NCI-H748 treated with DMSO at 0.1 percent for 48 hours (cell line): Measurements from ENCODE around the gene PPP1R13B.

Source experiments
- DNase-seq: peaks from one replicate; lab custom pipeline; 2025; lab: John Stamatoyannopoulos, UW

The PPP1R13B gene

DNA sequence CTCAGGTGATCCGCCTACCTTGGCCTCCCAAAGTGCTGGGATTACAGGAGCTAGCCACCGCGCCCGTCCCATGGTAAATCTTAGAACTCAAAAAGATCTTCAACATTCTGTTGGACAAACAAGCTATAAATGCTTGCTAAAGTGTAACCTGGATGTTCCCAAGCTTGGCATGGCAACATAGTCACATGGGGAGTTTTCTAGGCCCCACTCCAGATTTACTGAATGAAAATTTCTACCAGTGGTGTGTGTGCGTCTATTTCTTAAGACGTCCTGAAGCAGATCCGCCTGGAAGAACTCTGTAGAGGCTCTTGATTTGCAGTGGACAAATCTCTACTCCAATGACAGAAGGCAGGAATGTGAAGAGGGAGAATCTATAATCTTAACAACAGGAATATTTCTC, 71.9 kb downstream of the PPP1R13B start:
- DNase-seq: no peak

DNA sequence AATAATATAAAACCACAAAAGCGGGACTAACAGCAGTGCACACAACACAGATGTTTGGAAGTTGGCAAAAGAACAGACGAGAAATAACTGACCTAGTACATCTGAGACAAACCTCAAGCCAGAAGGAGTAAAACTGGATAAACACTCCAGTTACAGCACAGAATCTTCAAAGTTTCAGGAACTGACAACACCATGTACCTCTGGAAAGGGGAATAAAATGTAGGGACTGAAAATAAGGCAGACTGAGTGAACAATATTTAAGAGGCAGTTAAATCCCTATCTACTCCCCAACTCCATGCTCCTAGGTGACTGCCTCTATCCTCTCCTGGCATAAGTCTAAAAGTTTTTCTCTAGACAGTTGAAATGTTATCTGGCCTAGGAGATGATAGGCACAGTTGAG, 73.9 kb downstream of the PPP1R13B start:
- DNase-seq: no peak

DNA sequence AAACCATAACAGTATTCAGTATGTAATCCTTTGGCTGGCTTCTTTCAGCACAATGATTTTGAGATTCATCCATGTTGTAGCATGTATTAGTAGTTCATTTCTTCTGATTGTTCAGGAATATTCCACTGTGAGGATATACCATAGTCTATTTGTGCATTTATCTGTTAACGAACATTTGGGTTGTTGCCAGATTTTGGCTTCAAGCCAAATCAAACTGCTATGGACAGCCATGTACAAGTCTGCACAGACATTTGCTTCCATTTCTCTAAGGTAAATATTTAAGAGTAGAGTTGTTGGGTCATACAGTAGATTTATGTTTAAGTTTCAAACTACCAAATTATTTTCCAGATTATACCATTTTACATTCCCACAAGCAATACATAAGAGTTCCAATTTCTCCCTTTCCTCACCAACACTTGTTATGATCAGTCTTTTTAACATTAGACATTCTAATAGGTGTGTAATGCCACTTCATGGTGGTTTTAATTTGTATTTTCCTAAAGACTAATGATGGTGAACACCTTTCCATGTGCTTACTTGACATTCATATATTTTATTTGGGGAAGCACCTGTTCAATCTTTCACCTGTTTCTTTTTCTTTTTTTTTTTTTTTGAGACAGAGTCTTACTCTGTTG, 75.2 kb downstream of the PPP1R13B start:
- no peak for DNase-seq

DNA sequence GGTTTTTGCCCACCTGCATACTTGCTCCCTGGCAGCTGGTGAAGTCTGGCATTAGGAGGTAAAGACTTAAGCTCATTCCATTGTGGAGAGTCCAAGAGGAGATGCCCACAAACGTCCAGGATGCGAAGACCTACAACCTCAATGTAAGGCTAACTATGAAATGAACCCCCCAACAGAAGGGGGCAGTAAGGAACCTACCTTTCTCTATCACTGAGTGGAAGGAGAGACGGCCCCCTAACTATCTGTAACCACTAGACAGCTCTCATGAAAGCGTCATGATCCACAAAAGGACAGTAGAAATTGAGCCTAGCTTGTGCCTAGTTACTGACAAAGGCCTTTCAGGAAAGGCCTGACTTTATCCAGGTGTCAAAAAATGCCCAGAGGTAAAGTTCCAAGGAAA, 76.5 kb downstream of the PPP1R13B start:
- no peak for DNase-seq

DNA sequence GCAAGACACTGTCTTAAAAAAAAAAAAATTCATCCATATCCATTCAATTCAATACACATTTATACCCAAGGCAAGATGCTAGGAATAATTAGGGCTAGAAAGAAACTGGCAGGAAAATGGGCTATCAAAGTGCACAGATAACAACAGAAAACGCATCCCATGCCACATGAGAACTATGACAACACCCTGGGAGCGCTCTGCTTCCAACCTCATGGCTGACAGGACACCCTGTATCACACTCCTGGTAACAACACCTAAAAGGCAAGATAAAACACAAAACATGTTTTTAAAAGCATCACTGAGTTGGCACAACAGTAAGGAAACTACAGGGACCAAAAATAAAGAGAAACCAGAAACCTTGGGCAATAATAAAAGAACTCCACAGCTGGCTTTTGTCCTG, 76.9 kb downstream of the PPP1R13B start:
- DNase-seq: no peak

DNA sequence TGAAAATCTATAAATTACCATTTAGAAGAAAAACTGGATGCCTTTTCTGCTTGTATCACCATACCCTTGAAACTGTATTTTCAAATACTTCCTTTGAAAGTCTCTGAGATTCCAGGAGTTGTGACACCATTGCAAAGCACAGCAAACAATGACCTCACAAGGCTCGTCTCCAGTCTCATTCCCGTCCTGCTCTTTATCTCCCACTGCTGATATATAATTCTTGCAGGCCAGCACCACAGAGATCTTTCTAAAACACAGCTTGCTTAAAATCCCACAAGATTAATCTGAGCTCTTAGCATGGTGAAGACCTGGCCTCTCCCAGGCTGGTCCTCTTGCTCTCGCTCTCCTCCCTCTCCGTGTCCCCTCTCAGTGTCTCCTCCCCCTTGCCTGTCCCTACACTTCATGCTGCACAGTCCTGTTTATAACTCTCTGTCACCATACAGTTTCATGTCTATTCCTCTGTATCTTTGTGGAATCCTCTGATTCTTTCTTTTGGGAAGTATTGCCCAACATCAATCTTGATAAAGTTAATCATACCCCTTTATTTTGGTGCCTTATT, 80.0 kb downstream of the PPP1R13B start:
- no peak for DNase-seq

DNA sequence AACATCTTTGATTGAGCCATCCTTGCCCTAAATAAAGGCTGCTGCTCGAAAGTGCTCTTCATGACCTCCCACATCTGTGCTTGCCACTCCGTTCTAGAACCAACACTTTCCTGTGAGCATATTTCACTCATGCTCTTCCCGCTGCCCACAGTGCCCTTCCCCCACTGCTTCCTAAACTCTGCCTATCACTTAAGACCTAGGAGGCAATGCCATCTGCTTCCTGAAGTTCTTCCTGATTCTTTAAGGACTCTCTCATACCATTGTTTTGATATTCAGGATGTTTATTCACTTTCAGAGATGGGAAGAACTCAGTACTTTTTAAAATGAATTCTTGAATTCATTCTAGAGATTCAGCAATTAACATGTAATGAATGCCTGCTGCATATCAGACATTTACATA, 81.8 kb downstream of the PPP1R13B start:
- no peak for DNase-seq

DNA sequence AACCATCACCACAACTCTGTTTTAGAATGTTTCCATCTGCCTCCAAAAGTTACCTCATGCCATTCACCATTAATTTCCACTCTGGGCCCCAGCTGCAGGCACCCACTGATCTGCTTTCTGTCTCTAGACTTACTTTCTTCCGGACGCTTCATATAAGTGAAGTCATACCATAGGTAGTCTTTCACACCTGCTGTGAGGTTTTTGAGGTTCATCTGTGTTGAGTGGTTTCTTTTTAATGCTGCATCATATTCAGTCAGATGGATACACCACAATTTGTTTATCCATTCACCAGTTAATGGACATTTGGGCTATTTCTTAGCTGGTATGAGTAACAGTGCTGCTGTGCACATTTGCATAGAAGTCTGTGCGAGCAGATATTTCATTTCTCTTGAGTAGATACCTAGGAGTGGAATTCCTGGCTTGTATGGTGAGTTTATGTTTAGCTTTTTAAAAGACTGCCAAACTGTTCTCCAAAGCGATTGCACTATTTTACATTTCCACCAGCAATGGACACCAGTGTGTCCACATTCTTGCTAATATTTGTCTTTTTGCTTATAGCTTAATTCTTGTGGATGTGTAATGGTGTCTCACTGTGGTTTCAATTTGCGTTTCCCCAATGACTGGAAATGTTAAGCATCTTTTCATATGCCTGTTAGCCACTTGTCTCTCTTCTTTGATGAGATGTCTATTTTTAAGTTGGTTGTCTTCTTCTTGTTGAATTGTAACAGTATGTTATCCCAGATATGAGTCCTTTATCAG, 83.5 kb downstream of the PPP1R13B start:
- no peak for DNase-seq

DNA sequence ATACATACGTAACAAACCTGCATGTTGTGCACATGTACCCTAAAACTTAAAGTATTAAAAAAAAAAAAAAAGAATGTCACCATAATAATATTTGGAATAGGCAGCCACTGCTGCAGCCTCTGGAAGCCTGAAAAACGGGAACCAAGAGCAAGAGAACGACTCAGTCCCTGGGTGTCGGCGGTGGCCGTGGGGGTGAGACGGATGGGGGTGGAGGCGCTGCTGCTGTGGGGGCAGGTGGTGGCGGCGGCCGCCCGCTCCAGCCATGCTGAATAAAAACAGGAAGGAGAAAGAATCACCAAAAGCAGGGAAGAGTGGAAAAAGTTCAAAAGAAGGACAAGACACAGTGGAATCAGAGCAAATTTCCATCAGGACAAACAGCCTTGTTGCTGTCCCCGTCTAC, 84.8 kb downstream of the PPP1R13B start:
- no peak for DNase-seq

DNA sequence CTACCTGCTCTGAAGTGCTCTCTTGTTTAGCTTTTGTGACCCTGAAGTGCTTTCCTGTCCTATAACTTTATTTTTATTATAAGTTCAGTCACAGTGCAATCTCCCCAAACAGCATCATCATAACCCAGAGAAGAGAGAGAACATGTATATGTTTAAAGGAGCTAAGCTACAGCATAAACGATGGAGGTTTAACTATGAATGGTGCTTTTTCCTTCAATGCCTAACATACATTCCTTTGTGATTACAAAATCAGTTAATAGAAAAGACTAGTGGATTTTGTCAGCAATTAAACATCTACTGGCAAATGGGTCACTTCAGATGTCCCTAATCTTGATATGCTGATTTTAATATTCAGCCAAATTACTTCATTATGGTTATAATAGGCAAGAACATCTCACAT, 85.3 kb downstream of the PPP1R13B start:
- no peak for DNase-seq

DNA sequence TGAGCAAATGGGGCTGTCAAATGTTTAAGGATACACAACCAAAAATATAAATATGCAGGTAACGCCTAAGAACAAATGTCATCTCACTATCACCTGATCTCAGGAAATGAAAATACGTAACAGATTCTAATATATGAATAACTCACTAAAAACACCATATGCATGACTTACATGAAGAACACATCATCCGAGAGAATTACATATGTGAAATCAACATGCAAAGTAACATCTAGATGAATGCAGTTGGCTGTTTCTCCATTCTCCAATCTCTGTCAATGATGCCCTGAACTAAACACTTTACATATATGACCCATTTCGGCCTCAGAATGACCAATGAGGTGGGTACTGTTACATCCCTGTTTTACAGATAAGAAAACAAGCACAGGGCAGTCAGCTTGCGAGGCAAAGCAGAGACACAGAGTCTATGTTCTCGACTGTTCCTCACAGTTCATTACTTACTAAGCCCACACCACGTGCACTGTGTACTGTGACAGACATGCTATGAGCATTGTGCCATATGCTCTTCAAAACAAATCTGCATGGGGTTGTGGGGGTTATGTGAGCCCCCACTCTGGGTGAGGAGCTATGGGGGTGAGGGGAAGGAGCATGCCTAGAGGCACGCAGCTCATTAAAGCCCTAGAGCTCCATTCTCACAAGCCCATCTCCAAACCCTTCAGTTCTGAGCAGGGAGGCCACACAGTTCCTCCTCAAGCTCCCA, 89.2 kb downstream of the PPP1R13B start:
- no peak for DNase-seq

DNA sequence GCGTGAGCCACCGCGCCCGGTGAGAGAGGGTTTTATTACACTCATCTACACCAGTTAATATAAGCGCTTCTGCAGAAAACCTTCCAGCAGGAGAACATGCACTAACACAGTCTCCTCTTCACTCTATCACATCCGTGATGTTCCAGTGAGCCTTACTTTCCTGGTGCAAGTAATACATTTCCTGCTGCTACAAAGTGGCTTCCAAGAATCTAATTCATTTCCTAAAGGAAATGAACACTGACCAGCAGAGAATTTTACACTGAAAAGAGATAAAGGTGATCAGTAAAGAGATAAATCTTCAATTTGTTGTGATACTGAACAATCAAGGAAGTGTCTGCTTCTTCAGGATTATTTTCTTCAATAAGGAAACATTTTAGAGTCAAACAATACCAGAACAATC, 92.3 kb downstream of the PPP1R13B start:
- no peak for DNase-seq

DNA sequence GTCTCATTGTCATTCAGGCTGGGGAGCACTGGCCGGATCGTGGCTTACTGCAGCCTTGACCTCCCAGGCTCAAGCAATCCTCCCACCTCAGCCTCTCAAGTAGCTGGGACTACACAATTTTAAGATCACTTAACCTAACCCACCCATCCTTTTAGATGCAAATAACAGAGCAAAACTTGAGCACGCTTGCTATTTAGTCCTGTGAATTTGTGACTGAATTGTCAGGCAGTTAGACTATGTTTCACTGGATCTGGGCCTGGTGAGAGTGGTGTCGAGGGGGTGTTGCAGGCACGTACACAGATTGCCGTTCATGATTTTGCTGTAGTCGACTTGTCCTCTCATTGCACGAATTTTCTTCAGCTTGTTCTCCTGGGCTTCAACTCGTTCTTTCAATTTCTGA, 93.6 kb downstream of the PPP1R13B start:
- no peak for DNase-seq

DNA sequence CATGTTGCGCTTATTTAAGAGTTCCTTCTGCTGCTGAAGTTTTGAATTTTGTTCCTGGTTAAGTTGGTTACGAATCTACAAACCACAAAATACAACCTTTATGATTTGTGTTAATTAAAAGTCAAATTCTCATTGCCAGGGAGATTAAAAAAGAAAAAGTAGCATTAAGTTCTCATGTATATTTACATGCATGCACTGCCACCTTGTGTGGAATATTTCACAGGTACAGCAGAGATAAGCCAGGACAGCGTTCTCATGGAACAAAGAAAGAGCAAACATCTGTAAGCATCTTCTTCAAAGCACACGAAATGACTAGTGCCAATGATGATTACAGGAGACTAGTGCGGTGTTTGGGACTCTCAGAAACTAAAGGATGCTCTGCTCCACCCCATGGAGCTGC, 97.5 kb downstream of the PPP1R13B start:
- no peak for DNase-seq

DNA sequence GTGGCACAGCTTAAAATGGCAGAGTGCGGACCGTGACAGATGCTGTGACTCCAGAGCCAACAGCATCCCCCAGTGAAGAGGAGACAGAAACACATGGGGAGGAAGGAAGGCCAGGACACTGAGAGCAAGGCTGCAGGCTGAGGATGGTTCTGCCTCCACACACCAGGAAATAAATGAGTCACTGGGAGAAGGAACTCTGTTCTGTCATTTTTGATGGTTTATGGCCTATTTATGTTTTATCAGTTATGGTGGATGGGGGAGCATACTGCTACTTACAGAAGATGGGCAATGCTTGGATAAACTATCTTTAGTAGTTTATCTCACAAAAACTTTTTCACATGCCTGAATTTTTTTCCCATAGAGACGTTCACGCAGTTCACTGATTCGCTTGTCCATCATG, 97.9 kb downstream of the PPP1R13B start:
- no peak for DNase-seq

DNA sequence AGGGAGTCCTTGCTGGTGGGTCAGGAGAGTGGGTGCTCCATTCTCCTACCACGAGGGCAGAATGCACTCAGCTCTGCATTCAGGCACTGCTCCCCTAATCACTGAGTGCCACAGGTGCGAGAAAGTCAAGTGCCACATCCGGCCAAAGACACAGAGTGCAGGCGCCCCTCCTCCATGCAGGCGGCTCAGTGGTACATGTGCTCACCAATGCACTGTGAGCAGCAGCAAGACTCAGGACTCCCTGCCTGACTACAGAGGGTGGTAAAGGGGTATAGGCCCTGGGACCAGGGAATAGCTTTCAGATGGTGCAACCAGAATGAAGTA, 98.9 kb downstream of the PPP1R13B start:
- no peak for DNase-seq

DNA sequence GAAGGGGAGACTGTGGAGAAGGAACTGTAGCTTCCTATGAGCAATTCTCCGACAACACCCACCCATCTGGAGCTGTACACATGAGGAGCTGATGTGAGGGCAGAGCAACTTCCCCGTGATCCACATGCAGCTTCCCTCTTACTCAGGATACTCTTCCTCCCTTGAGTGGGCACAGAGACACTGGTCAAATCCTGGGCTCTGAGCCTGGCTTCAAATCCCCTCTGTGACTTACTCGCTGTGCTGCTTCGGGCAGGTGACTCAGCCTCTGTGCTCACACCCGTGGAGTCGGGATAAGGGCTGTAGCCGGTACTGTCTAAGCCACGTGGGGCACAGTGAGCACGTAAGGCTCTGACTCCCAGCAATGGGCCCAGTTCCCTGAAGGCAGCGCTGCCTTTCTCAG, 100.7 kb downstream of the PPP1R13B start:
- DNase-seq: no peak

DNA sequence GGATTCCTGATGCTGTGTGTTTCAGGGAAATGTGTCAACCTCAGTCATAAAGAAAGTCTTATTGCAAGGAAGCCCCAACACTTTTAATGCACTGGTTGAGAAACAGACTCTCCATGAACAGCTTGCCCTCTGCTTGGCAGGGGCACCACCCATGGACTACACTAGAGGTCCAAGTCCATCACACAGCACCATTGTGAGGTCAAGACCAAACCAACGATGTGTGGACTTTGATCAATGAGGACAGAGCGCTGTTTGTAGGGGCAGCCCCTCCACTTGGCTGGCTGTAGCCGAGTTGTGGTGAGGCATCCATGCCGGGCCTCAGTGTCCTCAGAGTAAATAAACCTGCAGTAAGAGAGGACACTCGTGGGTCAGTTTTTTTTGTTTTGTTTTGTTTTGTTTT, 102.0 kb downstream of the PPP1R13B start:
- DNase-seq: no peak

DNA sequence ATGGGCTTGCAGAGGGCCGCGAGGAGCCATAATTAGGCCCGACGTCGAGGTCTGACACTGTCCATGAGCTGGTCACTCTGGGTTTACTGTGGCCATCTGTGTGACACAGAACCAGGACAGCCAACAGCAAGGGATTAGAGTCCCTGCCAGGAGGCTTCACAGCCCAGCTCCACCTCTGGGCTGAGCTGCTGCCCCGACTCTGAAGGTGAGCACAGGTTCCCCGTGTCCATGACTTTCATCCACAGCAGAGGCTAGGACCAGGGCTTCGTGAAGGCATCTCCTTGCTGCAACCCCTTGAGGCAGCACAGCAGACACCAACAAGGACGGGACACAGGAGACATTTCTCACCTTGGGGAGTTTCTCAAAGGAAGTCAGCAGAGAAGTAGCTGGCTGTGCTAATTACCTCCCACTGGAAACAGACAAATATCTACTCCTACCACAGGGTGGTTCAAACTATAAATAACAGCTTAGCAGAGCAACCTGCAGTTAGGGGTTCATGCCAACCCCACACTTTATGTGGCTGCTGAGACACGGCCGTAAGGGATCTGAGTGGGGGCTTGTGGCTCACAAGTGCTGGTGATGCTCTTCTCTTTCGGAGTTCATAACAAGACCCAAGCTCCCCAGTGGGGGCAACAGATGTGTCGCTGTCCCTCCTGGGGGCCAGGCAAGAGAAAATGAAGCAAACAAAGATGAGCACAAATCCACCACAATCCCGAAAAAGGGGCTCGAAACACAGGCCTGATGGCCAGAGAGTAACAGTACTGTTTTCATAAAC, 102.6 kb downstream of the PPP1R13B start:
- DNase-seq: no peak

DNA sequence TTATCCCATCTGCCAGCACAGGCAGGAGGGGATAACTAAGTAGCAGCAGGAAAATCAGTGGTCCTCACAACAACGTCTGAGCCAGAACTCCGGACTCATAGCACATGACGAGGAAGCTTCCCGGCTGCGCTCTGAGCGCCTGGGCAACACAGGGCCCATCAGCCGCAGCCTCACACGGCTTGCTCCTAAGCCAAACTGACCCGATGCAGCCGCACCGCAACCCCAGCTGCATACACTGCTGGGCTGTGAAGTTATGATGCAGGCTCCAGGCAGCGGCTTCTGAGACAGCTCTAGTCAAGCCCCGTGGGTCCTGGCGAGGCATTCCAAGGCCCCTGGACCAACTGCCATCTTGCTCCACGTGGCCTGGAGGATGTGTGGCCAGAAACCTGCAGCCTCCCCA, 103.7 kb downstream of the PPP1R13B start:
- no peak for DNase-seq

DNA sequence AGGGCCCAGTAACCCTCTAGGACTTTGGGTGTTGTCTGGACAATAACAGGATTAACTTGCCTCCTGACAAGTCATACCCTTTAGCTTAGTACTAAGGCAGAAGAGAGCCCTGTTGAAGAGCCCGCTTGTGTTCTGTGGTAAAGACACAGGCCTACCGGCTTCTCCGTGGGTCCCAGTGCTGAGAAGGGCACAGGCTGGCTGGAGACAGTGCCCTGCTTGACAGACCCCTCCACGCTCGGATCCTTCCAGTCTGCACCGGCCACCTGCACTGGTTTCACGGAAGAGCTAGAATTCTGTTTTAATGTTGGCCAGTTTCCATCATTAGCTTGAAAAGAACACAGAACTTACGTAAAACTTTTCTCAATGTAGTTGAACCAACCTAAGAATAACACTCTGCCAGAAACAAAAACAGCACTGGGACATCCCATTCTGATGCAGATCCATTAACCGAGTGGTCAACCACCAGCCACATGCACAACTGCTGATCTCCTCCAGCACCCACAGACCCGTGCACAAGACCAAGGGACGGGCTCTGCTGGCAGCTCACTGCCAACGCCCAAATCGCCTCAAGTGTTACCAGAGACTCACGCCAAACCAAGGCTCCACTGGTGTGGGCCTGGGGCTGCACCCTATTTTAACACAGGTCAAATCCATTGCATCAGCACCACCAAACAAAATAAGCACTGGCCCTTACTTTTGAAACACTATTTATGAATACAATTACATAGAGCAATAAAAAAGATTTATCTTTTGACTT, 104.7 kb downstream of the PPP1R13B start:
- DNase-seq: no peak

DNA sequence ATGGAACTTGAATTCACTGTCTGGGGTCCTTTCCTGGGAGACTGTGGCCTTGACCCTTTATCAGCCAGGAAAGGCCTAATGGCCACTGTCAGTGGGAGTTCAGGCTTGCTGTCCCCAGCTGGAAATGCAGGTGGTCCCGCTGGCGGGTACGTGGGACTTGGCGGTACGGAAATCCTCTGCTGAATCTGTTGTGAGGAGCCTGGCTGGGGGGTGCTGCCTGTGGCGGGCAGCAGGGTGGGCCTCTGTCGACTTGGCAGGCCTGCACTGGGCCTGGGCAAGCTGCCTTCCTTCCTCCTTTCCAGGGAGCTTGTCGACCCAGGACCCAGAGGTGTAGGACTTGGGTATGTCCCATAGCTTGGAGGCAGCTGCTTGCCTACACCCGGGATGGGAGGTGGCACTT, 105.5 kb downstream of the PPP1R13B start:
- DNase-seq: no peak
